Gastrocnemius medialis (tissue), 4 donors: Measurements from ENCODE around the gene SETD4. TPM values are rescaled to one million over a fixed set of nuclear protein-coding genes. Genes with fewer than 3 reads are reported as not detected.

ENCODE experiments used
- ATAC-seq, 2 donors: fragments of 150-250 bp; one replicate each; pipeline ENCODE4 v1.9.1; 2016
- DNase-seq, 2 donors: peaks; one replicate each; pipeline ENCODE4 v3.0.0-alpha.2; 2019
- H3K27ac ChIP-seq, 4 donors: fragments of 200-600 bp; sonication (generic); 1 replicate in 1 of 4; 2 replicates in 3 of 4; pipeline ENCODE4 v1.5.1; 2016 to 2018; ENCODE audit warnings: mild to moderate bottlenecking in 2 of 4, moderate library complexity in 1 of 4
- H3K27me3 ChIP-seq, 3 donors: fragments of 200-600 bp; sonication (generic) in 2 of 3; 1 replicate in 1 of 3; 2 replicates in 2 of 3; pipeline versions ENCODE4 v1.5.1 to v1.6.0; 2016 to 2019; ENCODE audit warnings: mild to moderate bottlenecking in 1 of 3, moderate library complexity in 1 of 3
- H3K36me3 ChIP-seq, 2 donors: fragments of 200-600 bp; sonication (generic) in 1 of 2; one replicate each; pipeline ENCODE4 v1.5.1; 2017 to 2018
- H3K4me1 ChIP-seq, 2 donors: fragments of 200-600 bp; sonication (generic) in 1 of 2; one replicate each; pipeline ENCODE4 v1.5.1; 2016 to 2017; ENCODE audit warnings: mild to moderate bottlenecking in 2 of 2
- H3K4me3 ChIP-seq, 4 donors: fragments of 200-600 bp; sonication (generic) in 3 of 4; 1 replicate in 1 of 4; 2 replicates in 3 of 4; pipeline ENCODE4 v1.5.1; 2016 to 2019; ENCODE audit warnings: mild to moderate bottlenecking in 2 of 4
- H3K9me3 ChIP-seq, 3 donors: fragments of 200-600 bp; sonication (generic) in 2 of 3; 1 replicate in 1 of 3; 2 replicates in 2 of 3; pipeline ENCODE4 v1.5.1; 2016 to 2019
- POLR2A ChIP-seq, 2 donors: fragments of 450-650 bp; IDR thresholded peaks; one replicate each; pipeline ENCODE4 v1.6.1; 2017; ENCODE audit warnings: antibody characterized with exemption in 2 of 2, mild to moderate bottlenecking in 2 of 2, moderate library complexity in 2 of 2
- in situ Hi-C, 4 donors: fragments of 200-750 bp; cut with MboI; loops; one replicate each; pipeline versions ENCODE4 v1.15.0 to v1.8.0; 2017; ENCODE audit warnings: low sequenced_read_pairs in 4 of 4
- intact Hi-C: fragments of 100-400 bp; cut with DNase I; formaldehyde crosslinking; loops from one replicate; pipeline ENCODE4 v1.15.1; 2023; ENCODE audit warnings: low total_unique reads
- total RNA-seq, 4 donors: library from RNA; depleted of rRNA; stranded (reverse); fragments of >200 nt; gene quantifications; one replicate each; pipeline versions ENCODE4 v1.1.0 to v1.2.3, GENCODE V29; 2016
- TF ChIP-seq, protein P1 (sequence below), 5 experiments: fragments of 450-650 bp in 3 of 5; fragments of 200-600 bp in 2 of 5; sonication (generic) in 2 of 5; IDR thresholded peaks in 4 of 5; conservative IDR thresholded peaks in 1 of 5; 1 replicate in 4 of 5; 2 replicates in 1 of 5; pipeline ENCODE4 v1.5.1; 2016 to 2019; ENCODE audit warnings: antibody characterized with exemption in 5 of 5, mild to moderate bottlenecking in 3 of 5, moderate library complexity in 3 of 5

The SETD4 gene
- total RNA-seq, 4 donors from 2014 or later = 5.9 to 21.7 (median 16.7) TPM

DNA sequence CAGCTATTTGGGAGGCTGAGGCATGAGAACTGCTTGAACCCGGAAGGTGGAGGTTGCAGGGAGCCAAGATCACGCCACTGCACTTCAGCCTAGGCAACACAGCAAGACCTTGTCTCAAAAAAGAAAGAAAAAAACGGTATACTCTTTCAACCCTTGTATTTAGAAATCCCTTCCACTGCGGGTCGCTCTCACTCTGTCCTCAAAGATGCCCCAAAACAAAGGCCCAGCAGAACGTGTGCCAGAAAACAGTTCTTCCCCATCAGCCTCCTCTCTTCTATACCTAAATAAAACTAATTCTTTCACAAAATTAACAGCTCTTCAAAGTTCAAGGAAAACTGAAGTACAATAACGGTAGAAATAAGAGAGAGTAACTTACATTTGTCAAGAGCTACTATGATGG, 13.2 kb downstream of the SETD4 start:
- H3K27ac ChIP-seq = no peak overlapping the region
- H3K4me1 ChIP-seq = no peaks in the 10 kb centered on the region
- in situ Hi-C loops = no loop called here
- no peaks in the 10 kb centered on the region for H3K9me3 ChIP-seq
- intact Hi-C loops = no loop called here
- ATAC-seq (no peak), DNase-seq (no peak)
- TF ChIP-seq POLR2A (IDR thresholded peaks at IDR 0.05) = no peak
- TF ChIP-seq, protein P1, sequence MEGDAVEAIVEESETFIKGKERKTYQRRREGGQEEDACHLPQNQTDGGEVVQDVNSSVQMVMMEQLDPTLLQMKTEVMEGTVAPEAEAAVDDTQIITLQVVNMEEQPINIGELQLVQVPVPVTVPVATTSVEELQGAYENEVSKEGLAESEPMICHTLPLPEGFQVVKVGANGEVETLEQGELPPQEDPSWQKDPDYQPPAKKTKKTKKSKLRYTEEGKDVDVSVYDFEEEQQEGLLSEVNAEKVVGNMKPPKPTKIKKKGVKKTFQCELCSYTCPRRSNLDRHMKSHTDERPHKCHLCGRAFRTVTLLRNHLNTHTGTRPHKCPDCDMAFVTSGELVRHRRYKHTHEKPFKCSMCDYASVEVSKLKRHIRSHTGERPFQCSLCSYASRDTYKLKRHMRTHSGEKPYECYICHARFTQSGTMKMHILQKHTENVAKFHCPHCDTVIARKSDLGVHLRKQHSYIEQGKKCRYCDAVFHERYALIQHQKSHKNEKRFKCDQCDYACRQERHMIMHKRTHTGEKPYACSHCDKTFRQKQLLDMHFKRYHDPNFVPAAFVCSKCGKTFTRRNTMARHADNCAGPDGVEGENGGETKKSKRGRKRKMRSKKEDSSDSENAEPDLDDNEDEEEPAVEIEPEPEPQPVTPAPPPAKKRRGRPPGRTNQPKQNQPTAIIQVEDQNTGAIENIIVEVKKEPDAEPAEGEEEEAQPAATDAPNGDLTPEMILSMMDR (IDR thresholded peaks at IDR 0.05 in 4 of 5, conservative IDR thresholded peaks at IDR 0.05 in 1 of 5) = no peak
- H3K27me3 ChIP-seq = no peaks in the 10 kb centered on the region
- H3K36me3 ChIP-seq = peaks cover 0 to 72% of the 10 kb centered on the region in 2 donors
- no peak overlapping the region for H3K4me3 ChIP-seq

- intact Hi-C loops = no loop called here
- no peaks in the 10 kb centered on the region for H3K27me3 ChIP-seq
- TF ChIP-seq, protein P1 (IDR thresholded peaks at IDR 0.05 in 4 of 5, conservative IDR thresholded peaks at IDR 0.05 in 1 of 5) = no peak
- TF ChIP-seq POLR2A (IDR thresholded peaks at IDR 0.05) = no peak
- peaks cover 0 to 77% of the 10 kb centered on the region in 2 donors for H3K36me3 ChIP-seq
- no peak overlapping the region for H3K27ac ChIP-seq
- ATAC-seq = no peak
- H3K4me3 ChIP-seq = no peak overlapping the region
- in situ Hi-C loops = no loop called here
- no peaks in the 10 kb centered on the region for H3K9me3 ChIP-seq
- DNase-seq = no peak
- no peaks in the 10 kb centered on the region for H3K4me1 ChIP-seq
Measured at GRCh38 chr21:36045993-36046392, 14.3 kb downstream of the SETD4 start.

GRCh38 chr21:36044056-36044455, 16.3 kb downstream of the SETD4 start:
- in situ Hi-C loops (no loop called here), intact Hi-C loops (no loop called here)
- ATAC-seq (no peak), DNase-seq (no peak)
- Histone ChIP-seq H3K4me3 (no peak overlapping the region), H3K27me3 (no peaks in the 10 kb centered on the region), H3K9me3 (no peaks in the 10 kb centered on the region), H3K27ac (no peak overlapping the region), H3K4me1 (no peaks in the 10 kb centered on the region), H3K36me3 (peaks cover 0 to 82% of the 10 kb centered on the region in 2 donors)
- TF ChIP-seq, protein P1 (IDR thresholded peaks at IDR 0.05 in 4 of 5, conservative IDR thresholded peaks at IDR 0.05 in 1 of 5) = no peak
- TF ChIP-seq POLR2A (IDR thresholded peaks at IDR 0.05) = no peak

GRCh38 chr21:36041910-36042309, 18.4 kb downstream of the SETD4 start:
- no peak overlapping the region for H3K4me3 ChIP-seq
- peaks cover 0 to 88% of the 10 kb centered on the region in 2 donors for H3K36me3 ChIP-seq
- no peaks in the 10 kb centered on the region for H3K9me3 ChIP-seq
- H3K27ac ChIP-seq = no peak overlapping the region
- H3K4me1 ChIP-seq = no peaks in the 10 kb centered on the region
- DNase-seq (no peak), ATAC-seq (no peak)
- intact Hi-C loops (no loop called here), in situ Hi-C loops (no loop called here)
- H3K27me3 ChIP-seq = no peaks in the 10 kb centered on the region
- TF ChIP-seq POLR2A (IDR thresholded peaks at IDR 0.05) = no peak

DNA sequence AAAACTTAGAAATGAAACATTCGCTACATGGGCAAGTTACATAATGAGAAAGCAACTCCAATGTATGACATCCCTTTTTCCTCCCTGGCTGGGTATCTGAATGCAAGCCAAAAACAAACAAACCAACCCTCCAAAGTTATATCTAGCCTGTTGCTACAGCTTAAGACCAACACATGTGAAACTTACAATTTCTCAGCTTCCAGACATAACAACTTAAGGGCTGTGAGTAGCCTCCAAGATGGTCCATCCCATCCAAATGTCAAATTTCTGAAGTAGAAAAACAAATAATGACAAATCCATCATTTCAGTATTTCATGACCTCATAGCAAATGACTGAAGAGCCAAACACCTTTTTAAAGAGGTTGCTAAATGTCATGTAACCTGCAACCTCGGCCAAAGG, 19.9 kb downstream of the SETD4 start:
- H3K27me3 ChIP-seq = no peaks in the 10 kb centered on the region
- H3K36me3 ChIP-seq = peaks cover 0 to 87% of the 10 kb centered on the region in 2 donors
- in situ Hi-C loops = no loop called here
- TF ChIP-seq, protein P1 (IDR thresholded peaks at IDR 0.05 in 4 of 5, conservative IDR thresholded peaks at IDR 0.05 in 1 of 5) = no peak
- no peak for TF ChIP-seq POLR2A (IDR thresholded peaks at IDR 0.05)
- H3K27ac ChIP-seq = no peak overlapping the region
- no peaks in the 10 kb centered on the region for H3K9me3 ChIP-seq
- ATAC-seq (no peak), DNase-seq (no peak)
- intact Hi-C loops = no loop called here
- no peaks in the 10 kb centered on the region for H3K4me1 ChIP-seq
- no peak overlapping the region for H3K4me3 ChIP-seq
